Lower leg skin (tissue), 3 donors: Measurements from ENCODE around the gene PRSS1.
"Not testable (repeated sequence)": the region's sequence is repeated elsewhere in the genome, so short reads cannot be mapped to it uniquely, and the experiment has no call there.

Experiments
- CTCF ChIP-seq, 3 donors: fragments of 450-650 bp; IDR thresholded peaks; one replicate each; pipeline ENCODE4 v1.5.1; 2016; ENCODE audit warnings: antibody characterized with exemption in 3 of 3, mild to moderate bottlenecking in 3 of 3, moderate library complexity in 2 of 3
- POLR2A ChIP-seq, 2 donors: fragments of 450-650 bp; IDR thresholded peaks; one replicate each; pipeline ENCODE4 v1.6.1; 2016 to 2017; ENCODE audit warnings: antibody characterized with exemption in 2 of 2, mild to moderate bottlenecking in 1 of 2, moderate library complexity in 1 of 2

GRCh38 chr7:142775351-142776115 is 26.3 kb downstream of the PRSS1 start:
- not testable (repeated sequence) for TF ChIP-seq CTCF, POLR2A (IDR thresholded peaks at IDR 0.05)
